HCT116 (cell line): ENCODE results near the gene LRBA. TPM values are rescaled to one million over a fixed set of nuclear protein-coding genes. Genes with fewer than 3 reads are reported as not detected.
"Not testable (repeated sequence)": the region's sequence is repeated elsewhere in the genome, so short reads cannot be mapped to it uniquely, and the experiment has no call there.

Experiments used
- ATAC-seq: fragments of 200-7000 bp; cut with Tn5 transposase; 2 replicates; pipeline ENCODE4 v1.9.1; 2020; ENCODE audit warnings: mild to moderate bottlenecking, moderate library complexity
- BruUV-seq: library from RNA; stranded (reverse); fragments of 400-500 nt; replicated peaks from 2 replicates; lab custom pipeline; 2021; lab: Mats Ljungman, UMichigan
- CTCF ChIA-PET: fragments of 300-600 bp; sonication (Branson Sonifier 250); formaldehyde crosslinking; loops from one replicate; lab custom pipeline; 2021; ENCODE audit warnings: antibody characterized with exemption; lab: Charles Lee
- POLR2A ChIA-PET: fragments of 300-600, 350-600 bp; sonication (Branson Sonifier 250); formaldehyde crosslinking; loops from one replicate; lab custom pipeline; 2021; ENCODE audit warnings: antibody characterized with exemption; lab: Charles Lee
- RAD21 ChIA-PET, 2 experiments: fragments of 300-600 bp; sonication (Branson Sonifier 250); formaldehyde crosslinking; loops; one replicate each; lab custom pipeline; 2023; ENCODE audit warnings: low total read pairs in 2 of 2; ENCODE audit not compliant: uncharacterized antibody in 2 of 2, unreplicated experiment in 2 of 2, low non-redundant PET in 1 of 2; lab: Charles Lee
- DNase-seq: peaks from one replicate; pipeline ENCODE4 v3.0.0-alpha.2; 2010; ENCODE audit warnings: low read depth, low spot score
- H2AFZ ChIP-seq: fragments of 200-600 bp; shearing (Covaris generic), sonication (generic); 2 replicates; pipeline ENCODE4 v1.6.1; 2017; ENCODE audit warnings: low read depth, mixed run types, mixed read lengths, antibody characterized with exemption, low read length; ENCODE audit not compliant: poor library complexity, severe bottlenecking
- H3K27ac ChIP-seq: 2 replicates; pipeline ENCODE4 v1.5.1; 2012; ENCODE audit warnings: low read depth, low read length
- H3K27me3 ChIP-seq: fragments of 200-600 bp; sonication (generic); 2 replicates; pipeline ENCODE4 v1.6.1; 2016; ENCODE audit warnings: mixed run types, low read length, mixed read lengths; ENCODE audit not compliant: insufficient read depth
- H3K36me3 ChIP-seq, 2 experiments: fragments of 200-500 bp in 1 of 2; fragments of 200-600 bp in 1 of 2; sonication (Bioruptor generic) in 1 of 2; sonication (generic) in 1 of 2; 2 replicates each; pipeline versions ENCODE4 v1.5.1 to v1.6.1; 2014 to 2016; ENCODE audit warnings: low read length in 2 of 2, inconsistent platforms in 1 of 2, mixed read lengths in 1 of 2, mixed run types in 1 of 2; ENCODE audit not compliant: insufficient read depth in 2 of 2, control insufficient read depth in 1 of 2
- H3K4me1 ChIP-seq, 2 experiments: fragments of 200-600 bp in 1 of 2; sonication (generic) in 1 of 2; 2 replicates each; pipeline versions ENCODE4 v1.5.1 to v1.6.1; 2012 to 2017; ENCODE audit warnings: low read length in 2 of 2, inconsistent platforms in 1 of 2, mild to moderate bottlenecking in 1 of 2, mixed read lengths in 1 of 2, mixed run types in 1 of 2, moderate library complexity in 1 of 2; ENCODE audit not compliant: insufficient read depth in 2 of 2, control insufficient read depth in 1 of 2
- H3K4me2 ChIP-seq: fragments of 200-600 bp; sonication (generic); 2 replicates; pipeline ENCODE4 v1.6.1; 2017; ENCODE audit warnings: mixed run types, low read length, mixed read lengths
- H3K4me3 ChIP-seq, 2 experiments: fragments of 200-600 bp in 1 of 2; sonication (generic) in 1 of 2; replicated peaks in 1 of 2; 2 replicates each; pipeline ENCODE4 v1.5.1; 2011 to 2016; ENCODE audit warnings: low read length in 2 of 2, control low read depth in 1 of 2, low read depth in 1 of 2, mild to moderate bottlenecking in 1 of 2, mixed read lengths in 1 of 2, mixed run types in 1 of 2
- H3K79me2 ChIP-seq: fragments of 200-600 bp; sonication (generic); 2 replicates; pipeline ENCODE4 v1.6.1; 2017; ENCODE audit warnings: mild to moderate bottlenecking, mixed run types, low read length, moderate library complexity, mixed read lengths; ENCODE audit not compliant: insufficient read depth
- H3K9ac ChIP-seq: fragments of 200-600 bp; sonication (generic); 2 replicates; pipeline ENCODE4 v1.6.1; 2016; ENCODE audit warnings: low read length, mixed read lengths
- H3K9me2 ChIP-seq: fragments of 200-600 bp; sonication (generic), shearing (Covaris generic); 2 replicates; pipeline ENCODE4 v1.6.1; 2017; ENCODE audit warnings: mixed run types, mild to moderate bottlenecking, moderate library complexity; ENCODE audit not compliant: insufficient read depth
- H3K9me3 ChIP-seq, 2 experiments: fragments of 200-500 bp in 1 of 2; fragments of 200-600 bp in 1 of 2; sonication (Bioruptor generic) in 1 of 2; sonication (generic) in 1 of 2; 2 replicates each; pipeline ENCODE4 v1.6.1; 2014 to 2017; ENCODE audit warnings: low read length in 2 of 2, mixed read lengths in 2 of 2, inconsistent platforms in 1 of 2, low read depth in 1 of 2, mild to moderate bottlenecking in 1 of 2, mixed run types in 1 of 2, moderate library complexity in 1 of 2; ENCODE audit not compliant: control insufficient read depth in 1 of 2, insufficient read depth in 1 of 2
- H4K20me1 ChIP-seq: fragments of 200-600 bp; sonication (generic), shearing (Covaris generic); 2 replicates; pipeline ENCODE4 v1.6.1; 2017; ENCODE audit warnings: mixed run types, mild to moderate bottlenecking, moderate library complexity; ENCODE audit not compliant: insufficient read depth
- CBX3 ChIP-seq: IDR thresholded peaks from 2 replicates; pipeline ENCODE4 v1.6.1; 2012; ENCODE audit warnings: low read depth
- CEBPB ChIP-seq: IDR thresholded peaks from 2 replicates; pipeline ENCODE4 v1.6.1; 2012; ENCODE audit warnings: low read depth
- CTCF ChIP-seq, 3 experiments: fragments of 200-600 bp in 1 of 3; sonication (generic) in 1 of 3; IDR thresholded peaks in 2 of 3; conservative IDR thresholded peaks in 1 of 3; 2 replicates each; pipeline ENCODE4 v1.5.1; 2012 to 2017; ENCODE audit warnings: low read depth in 2 of 3, low read length in 2 of 3, antibody characterized with exemption in 1 of 3, borderline replicate concordance in 1 of 3, control low read depth in 1 of 3, mild to moderate bottlenecking in 1 of 3, mixed read lengths in 1 of 3, mixed run types in 1 of 3, moderate library complexity in 1 of 3; ENCODE audit not compliant: insufficient read depth in 1 of 3
- EZH2phosphoT487 ChIP-seq: fragments of 200-600 bp; IDR thresholded peaks from 2 replicates; pipeline ENCODE4 v1.6.1; 2018; ENCODE audit warnings: antibody characterized with exemption, borderline replicate concordance
- FOSL1 ChIP-seq: IDR thresholded peaks from 2 replicates; pipeline ENCODE4 v1.6.1; 2012; ENCODE audit warnings: low read depth
- MAX ChIP-seq: IDR thresholded peaks from 2 replicates; pipeline ENCODE4 v1.6.1; 2012
- REST ChIP-seq: IDR thresholded peaks from 2 replicates; pipeline ENCODE4 v1.6.1; 2012; ENCODE audit warnings: low read depth
- SP1 ChIP-seq: IDR thresholded peaks from 2 replicates; pipeline ENCODE4 v1.6.1; 2012; ENCODE audit warnings: low read depth
- TCF7L2 ChIP-seq: IDR thresholded peaks from 2 replicates; pipeline ENCODE4 v1.7.0; 2011; ENCODE audit warnings: borderline replicate concordance, inconsistent platforms; ENCODE audit not compliant: insufficient read depth, insufficient read length; ENCODE audit errors: extremely low read depth
- ZFX ChIP-seq: fragments of 450-650 bp; IDR thresholded peaks from 2 replicates; pipeline ENCODE4 v1.6.1; 2017
- intact Hi-C: fragments of 100-400 bp; cut with micrococcal nuclease; formaldehyde crosslinking; loops from 2 replicates; pipeline ENCODE4 v1.10.0; 2022
- total RNA-seq: library from RNA; stranded (reverse); gene quantifications from one replicate; pipeline ENCODE4 v1.2.1, GENCODE V29; 2021; ENCODE audit not compliant: unreplicated experiment

LRBA gene
- total RNA-seq, 1 experiment from 2014 or later: 79.8 TPM

- H3K9me2 ChIP-seq: no peaks in the 10 kb centered on the region
- H3K9me3 ChIP-seq: no peaks in the 10 kb centered on the region
- H3K27ac ChIP-seq: no peak overlapping the region
- POLR2A ChIA-PET: no interaction called here
- peak; percentile 42; the same call in 1 of the 2 replicates for TF ChIP-seq CEBPB
- TF ChIP-seq CTCF (IDR thresholded peaks at IDR 0.05 in 2 of 3, conservative IDR thresholded peaks at IDR 0.05 in 1 of 3; ENCODE audit: borderline replicate concordance in 1 of 3, insufficient read depth in 1 of 3, low read depth in 2 of 3, low read length in 2 of 3): no peak
- TF ChIP-seq SP1: no peak
- TF ChIP-seq FOSL1: peak; percentile 50
- no peak for TF ChIP-seq MAX
- no peak for TF ChIP-seq CBX3
- TF ChIP-seq REST: no peak
- TF ChIP-seq ZFX: no peak
- TF ChIP-seq TCF7L2: no peak
- TF ChIP-seq EZH2phosphoT487: no peak
- TF ChIP-seq, all 23 proteins: peak for 2
- ChIA-PET CTCF (no interaction called here), RAD21 (no interaction called here)
- Histone ChIP-seq H4K20me1 (0 out of 2 replicates have a peak, but pooled peaks cover 5% of the 10 kb centered on the region), H3K79me2 (no peaks in the 10 kb centered on the region), H3K27me3 (no peaks in the 10 kb centered on the region), H3K4me2 (no peak overlapping the region), H3K9ac (no peak overlapping the region), H3K4me3 (no peak overlapping the region), H3K36me3 (no peaks in the 10 kb centered on the region), H3K4me1 (no peaks in the 10 kb centered on the region), H2AFZ (no peak overlapping the region)
- intact Hi-C loops: no loop called here
- ATAC-seq (no peak), DNase-seq (peak; percentile 6)
- BruUV-seq: no TSS peak
Observed at GRCh38 chr4:150510176-150510865, 504.8 kb downstream of the LRBA start.

GRCh38 chr4:150507656-150508055 lies 507.4 kb downstream of the LRBA start:
- H3K27me3 ChIP-seq, CTCF ChIA-PET, H3K4me2 ChIP-seq, H3K4me1 ChIP-seq, H2AFZ ChIP-seq, H3K9me3 ChIP-seq, H4K20me1 ChIP-seq, intact Hi-C loops, DNase-seq, H3K27ac ChIP-seq, BruUV-seq, H3K79me2 ChIP-seq, ATAC-seq, RAD21 ChIA-PET, H3K9ac ChIP-seq, H3K36me3 ChIP-seq, H3K4me3 ChIP-seq, POLR2A ChIA-PET, H3K9me2 ChIP-seq: not testable (repeated sequence)
